Type B pancreatic cell (in vitro differentiated cells): ENCODE measurements around the gene PRKN. TPM values are rescaled to one million over a fixed set of nuclear protein-coding genes. Genes with fewer than 3 reads are reported as not detected.

Experiments
- DNase-seq: peaks from one replicate; pipeline ENCODE4 v3.0.0; 2021; ENCODE audit warnings: mixed read lengths; ENCODE audit not compliant: unreplicated experiment; ENCODE audit errors: extremely low spot score
- H3K27ac Mint-ChIP-seq: 2 replicates; pipeline ENCODE4 v1.8.0; 2021; ENCODE audit warnings: mild to moderate bottlenecking, mixed read lengths
- H3K27me3 Mint-ChIP-seq: 2 replicates; pipeline ENCODE4 v1.8.0; 2021; ENCODE audit warnings: mixed read lengths
- H3K36me3 Mint-ChIP-seq: 2 replicates; pipeline ENCODE4 v1.8.0; 2021; ENCODE audit warnings: mixed read lengths
- H3K4me1 Mint-ChIP-seq: one replicate; pipeline ENCODE4 v1.8.0; 2021; ENCODE audit warnings: mixed read lengths; ENCODE audit not compliant: unreplicated experiment
- H3K4me3 Mint-ChIP-seq: 2 replicates; pipeline ENCODE4 v1.8.0; 2021; ENCODE audit warnings: mild to moderate bottlenecking, mixed read lengths
- H3K9me3 Mint-ChIP-seq: 2 replicates; pipeline ENCODE4 v1.8.0; 2021; ENCODE audit warnings: mixed read lengths
- total RNA-seq: library from RNA; stranded (reverse); gene quantifications from 2 replicates; pipeline ENCODE4 v1.2.1, GENCODE V29; 2021; ENCODE audit warnings: low replicate concordance
- TF ChIP-seq, protein P1 (sequence below): fragments of 200-600 bp; sonication (generic); conservative IDR thresholded peaks from 2 replicates; pipeline ENCODE4 v1.5.0; 2021; ENCODE audit warnings: antibody characterized with exemption, mild to moderate bottlenecking

PRKN gene
- total RNA-seq, 1 donor from 2014 or later = 6.2 TPM

DNA sequence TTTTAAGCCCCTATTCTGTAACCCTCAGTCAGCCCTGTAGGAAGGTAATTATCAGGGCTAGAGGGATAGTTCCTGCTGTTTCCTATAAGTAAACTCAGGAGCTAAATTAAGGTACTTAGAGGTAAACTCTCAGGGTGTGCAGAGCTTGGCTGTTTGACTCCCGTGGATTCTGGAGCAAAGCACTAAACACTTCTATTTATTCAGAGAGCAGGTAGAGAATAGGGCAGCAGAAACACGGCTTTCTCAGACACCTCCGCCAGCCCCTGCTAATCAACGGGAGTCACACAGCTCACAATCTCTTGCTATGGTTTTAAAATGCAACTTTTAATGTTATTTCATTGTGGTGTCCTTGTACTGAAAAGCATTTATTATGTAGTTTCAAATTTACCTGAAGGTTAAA is 21.8 kb downstream of the PRKN start:
- Mint-ChIP-seq H3K4me3 (no peak overlapping the region), H3K9me3 (no peaks in the 10 kb centered on the region), H3K27me3 (peaks cover 7% of the 10 kb centered on the region), H3K36me3 (no peaks in the 10 kb centered on the region), H3K4me1 (peaks cover 12% of the 10 kb centered on the region), H3K27ac (no peak overlapping the region)
- TF ChIP-seq, protein P1, sequence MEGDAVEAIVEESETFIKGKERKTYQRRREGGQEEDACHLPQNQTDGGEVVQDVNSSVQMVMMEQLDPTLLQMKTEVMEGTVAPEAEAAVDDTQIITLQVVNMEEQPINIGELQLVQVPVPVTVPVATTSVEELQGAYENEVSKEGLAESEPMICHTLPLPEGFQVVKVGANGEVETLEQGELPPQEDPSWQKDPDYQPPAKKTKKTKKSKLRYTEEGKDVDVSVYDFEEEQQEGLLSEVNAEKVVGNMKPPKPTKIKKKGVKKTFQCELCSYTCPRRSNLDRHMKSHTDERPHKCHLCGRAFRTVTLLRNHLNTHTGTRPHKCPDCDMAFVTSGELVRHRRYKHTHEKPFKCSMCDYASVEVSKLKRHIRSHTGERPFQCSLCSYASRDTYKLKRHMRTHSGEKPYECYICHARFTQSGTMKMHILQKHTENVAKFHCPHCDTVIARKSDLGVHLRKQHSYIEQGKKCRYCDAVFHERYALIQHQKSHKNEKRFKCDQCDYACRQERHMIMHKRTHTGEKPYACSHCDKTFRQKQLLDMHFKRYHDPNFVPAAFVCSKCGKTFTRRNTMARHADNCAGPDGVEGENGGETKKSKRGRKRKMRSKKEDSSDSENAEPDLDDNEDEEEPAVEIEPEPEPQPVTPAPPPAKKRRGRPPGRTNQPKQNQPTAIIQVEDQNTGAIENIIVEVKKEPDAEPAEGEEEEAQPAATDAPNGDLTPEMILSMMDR = no peak
- DNase-seq = no peak

DNA sequence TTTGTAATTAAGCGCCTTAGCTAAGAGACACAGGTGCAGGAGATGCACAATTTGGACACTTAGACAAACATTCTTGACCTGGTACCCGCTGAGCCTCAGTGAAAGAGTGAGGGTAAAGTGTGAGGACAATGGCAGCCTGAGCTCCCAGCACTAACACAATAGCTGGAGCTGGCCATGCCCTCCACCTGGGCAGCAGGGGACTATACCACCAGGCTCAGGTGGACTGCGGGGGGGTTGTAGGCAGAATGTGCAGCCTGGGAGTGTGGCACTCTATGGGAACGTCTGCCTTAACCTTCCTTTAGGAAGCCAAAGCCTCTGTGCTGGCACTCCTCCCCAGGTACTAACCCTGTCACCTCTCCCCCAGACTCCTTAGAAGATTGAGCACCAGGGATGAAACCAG is 23.6 kb downstream of the PRKN start:
- Mint-ChIP-seq H3K27me3 (peaks cover 11% of the 10 kb centered on the region), H3K4me3 (no peak overlapping the region), H3K36me3 (no peaks in the 10 kb centered on the region), H3K4me1 (peaks cover 12% of the 10 kb centered on the region), H3K27ac (no peak overlapping the region), H3K9me3 (no peaks in the 10 kb centered on the region)
- TF ChIP-seq, protein P1 = no peak
- DNase-seq = no peak

DNA sequence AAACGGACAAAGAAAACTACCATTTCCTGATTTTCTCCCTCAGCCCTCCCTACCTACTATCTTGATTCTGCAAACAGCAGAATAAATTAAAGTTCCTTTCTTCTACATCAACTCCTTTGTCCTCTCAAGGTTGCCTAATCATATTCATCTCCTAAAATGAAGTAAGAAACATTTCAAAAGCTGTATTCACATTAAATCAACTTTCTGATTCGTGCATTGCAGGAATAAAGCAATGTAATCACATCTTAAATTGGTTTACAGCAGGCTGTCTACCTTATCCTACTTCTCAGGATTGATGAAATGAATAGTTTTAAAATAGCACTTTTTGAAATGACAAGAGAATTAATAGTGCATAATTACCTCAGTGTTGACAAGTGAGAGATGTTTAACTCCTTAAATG is 25.1 kb downstream of the PRKN start:
- H3K4me3 Mint-ChIP-seq = no peak overlapping the region
- TF ChIP-seq, protein P1 = no peak
- no peak for DNase-seq
- peaks cover 4% of the 10 kb centered on the region for H3K9me3 Mint-ChIP-seq
- H3K27me3 Mint-ChIP-seq = peaks cover 11% of the 10 kb centered on the region
- H3K36me3 Mint-ChIP-seq = no peaks in the 10 kb centered on the region
- no peak overlapping the region for H3K27ac Mint-ChIP-seq
- H3K4me1 Mint-ChIP-seq = peaks cover 12% of the 10 kb centered on the region

DNA sequence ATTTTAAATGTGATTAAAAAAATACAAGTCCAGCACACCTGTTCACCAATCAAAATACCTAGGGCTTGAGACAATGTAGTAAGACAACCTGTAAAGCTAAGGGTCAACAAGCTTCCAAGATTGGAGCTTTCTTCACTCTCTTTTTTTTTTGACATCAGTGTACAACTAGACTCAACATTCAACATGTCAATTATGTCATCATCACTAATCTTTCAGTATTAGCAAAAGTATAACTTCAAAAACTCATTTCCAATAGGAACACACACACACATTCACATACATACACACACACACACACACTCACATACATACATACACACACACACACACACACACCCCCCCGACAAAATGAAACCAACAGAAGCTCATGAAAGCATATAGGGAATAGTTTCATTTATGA is 26.0 kb downstream of the PRKN start:
- no peak for DNase-seq
- Mint-ChIP-seq H3K4me3 (no peak overlapping the region), H3K36me3 (no peaks in the 10 kb centered on the region), H3K9me3 (peaks cover 4% of the 10 kb centered on the region), H3K27me3 (peaks cover 11% of the 10 kb centered on the region), H3K27ac (no peak overlapping the region), H3K4me1 (peaks cover 11% of the 10 kb centered on the region)
- TF ChIP-seq, protein P1 = no peak

DNA sequence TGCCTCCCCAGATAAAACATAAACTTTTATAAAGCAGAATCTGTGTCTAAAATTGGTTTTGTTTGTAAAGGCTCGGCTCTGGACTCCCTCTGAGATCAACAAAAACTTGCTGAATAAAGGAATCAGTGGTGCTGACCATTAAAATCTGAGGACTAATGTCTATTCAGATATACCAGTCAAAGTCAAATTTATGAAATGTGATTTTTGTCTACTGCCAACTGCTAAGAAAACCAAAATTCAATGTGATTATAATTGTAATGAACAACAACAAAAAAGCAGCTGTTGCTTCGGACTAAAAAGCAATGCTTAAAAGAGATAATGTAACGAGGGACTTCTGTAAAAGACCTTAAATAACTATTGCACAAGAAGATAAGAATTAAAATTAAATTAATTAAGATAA is 26.6 kb downstream of the PRKN start:
- Mint-ChIP-seq H3K27ac (no peak overlapping the region), H3K9me3 (peaks cover 4% of the 10 kb centered on the region), H3K27me3 (peaks cover 11% of the 10 kb centered on the region), H3K4me3 (no peak overlapping the region), H3K4me1 (peaks cover 5% of the 10 kb centered on the region), H3K36me3 (no peaks in the 10 kb centered on the region)
- DNase-seq = no peak
- TF ChIP-seq, protein P1 = no peak

DNA sequence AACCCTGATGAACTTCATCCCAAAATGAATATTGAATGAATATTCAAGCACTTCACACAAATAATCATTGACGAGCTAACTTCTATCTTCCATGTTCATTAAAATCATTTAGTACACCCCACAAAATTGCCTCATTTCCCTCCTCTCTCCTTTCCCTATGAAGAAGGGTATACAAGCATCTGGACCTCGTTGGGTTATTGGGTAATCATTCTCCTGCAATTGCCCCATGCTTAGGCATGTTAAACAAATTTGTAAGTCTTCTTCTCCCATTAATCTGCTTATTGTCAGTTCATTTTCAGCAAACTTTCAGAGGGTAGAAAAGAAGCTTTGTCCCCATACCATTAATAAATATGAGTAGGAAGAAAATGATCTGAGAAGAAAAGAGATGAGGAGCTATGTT is 27.6 kb downstream of the PRKN start:
- TF ChIP-seq, protein P1 = no peak
- Mint-ChIP-seq H3K4me1 (peaks cover under 1% of the 10 kb centered on the region), H3K9me3 (peaks cover 4% of the 10 kb centered on the region), H3K27ac (no peak overlapping the region), H3K27me3 (peaks cover 11% of the 10 kb centered on the region), H3K36me3 (no peaks in the 10 kb centered on the region), H3K4me3 (no peak overlapping the region)
- no peak for DNase-seq
